ENCODE measurements around the gene RAP1GAP. TPM values are rescaled to one million over a fixed set of nuclear protein-coding genes. Genes with fewer than 3 reads are reported as not detected.
A peak's percentile ranks its signal among the peaks of the same experiment; 100 is the strongest.

Gene RAP1GAP
- total and polyA plus RNA-seq, 9 of the 15 experiments (the other 6 are each of a cell fraction or from before 2014, with no cell fraction given): 0.29 to 30.2 (median 19.2) TPM

DNA sequence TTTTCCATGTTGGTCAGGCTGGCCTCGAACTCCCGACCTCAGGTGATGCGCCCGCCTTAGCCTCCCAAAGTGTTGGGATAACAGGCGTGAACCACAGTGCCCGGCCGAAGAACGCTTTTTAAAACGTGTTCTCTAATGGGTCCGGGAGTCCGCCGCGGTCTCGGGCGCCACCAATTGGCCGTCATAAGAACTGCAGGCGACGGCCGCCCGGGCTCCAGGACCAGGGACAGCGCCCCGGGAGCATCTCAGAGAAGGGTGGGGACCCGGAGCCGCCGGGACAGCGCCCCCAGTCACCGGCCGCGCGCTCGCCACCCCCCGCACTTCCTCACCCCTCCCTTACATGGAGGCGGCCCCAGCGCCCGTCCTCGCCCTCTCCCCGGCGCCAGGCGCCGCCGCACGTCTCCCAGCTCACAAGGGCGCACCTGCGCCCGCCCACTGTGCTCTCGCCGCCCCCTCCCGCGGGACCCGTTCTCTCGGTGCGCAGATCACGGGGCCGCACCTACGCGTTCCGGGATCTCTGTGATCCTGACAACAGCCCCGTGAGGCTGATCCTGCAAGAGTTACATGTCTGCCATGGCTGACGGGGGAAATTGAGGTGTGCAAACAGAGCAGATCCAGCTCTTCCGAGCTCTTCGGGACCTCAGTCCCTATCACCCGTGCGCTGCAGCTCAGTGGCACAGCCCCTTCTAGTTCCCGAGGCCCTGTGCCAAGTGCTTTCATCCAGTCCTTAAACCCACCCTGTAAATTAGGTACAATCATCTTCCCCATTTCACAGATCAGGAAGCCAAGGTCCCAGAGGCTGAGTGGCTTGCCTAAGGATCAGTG, 9.8 kb downstream of the RAP1GAP start (continued):
- TF ChIP-seq ZNF518B (CRISPR knock-in tag; IDR thresholded peaks at IDR 0.05) (no peak), SREBF2 (CRISPR knock-in tag; IDR thresholded peaks at IDR 0.05) (peak; percentile 48; the same call in 1 of the 2 replicates), HMBOX1 (IDR thresholded peaks at IDR 0.05) (no peak), ATF6 (CRISPR knock-in tag; IDR thresholded peaks at IDR 0.05) (peak; percentile 99), MEIS2 (IDR thresholded peaks at IDR 0.05; ENCODE audit: partially characterized antibody) (no peak), XRCC4 (IDR thresholded peaks at IDR 0.05; ENCODE audit: extremely low read depth, insufficient read depth, insufficient read length) (no peak), ZBTB1 (CRISPR knock-in tag; IDR thresholded peaks at IDR 0.05; ENCODE audit: borderline replicate concordance, low read depth) (peak; percentile 91), ETS1 (conservative IDR thresholded peaks at IDR 0.05; ENCODE audit: control insufficient read depth, low read depth, low read length) (peak; percentile 91), DEAF1 (CRISPR knock-in tag; IDR thresholded peaks at IDR 0.05) (peak; percentile 96), CTBP1 (IDR thresholded peaks at IDR 0.05; ENCODE audit: borderline replicate concordance) (peak; percentile 98)
- TF ChIP-seq, protein P1, sequence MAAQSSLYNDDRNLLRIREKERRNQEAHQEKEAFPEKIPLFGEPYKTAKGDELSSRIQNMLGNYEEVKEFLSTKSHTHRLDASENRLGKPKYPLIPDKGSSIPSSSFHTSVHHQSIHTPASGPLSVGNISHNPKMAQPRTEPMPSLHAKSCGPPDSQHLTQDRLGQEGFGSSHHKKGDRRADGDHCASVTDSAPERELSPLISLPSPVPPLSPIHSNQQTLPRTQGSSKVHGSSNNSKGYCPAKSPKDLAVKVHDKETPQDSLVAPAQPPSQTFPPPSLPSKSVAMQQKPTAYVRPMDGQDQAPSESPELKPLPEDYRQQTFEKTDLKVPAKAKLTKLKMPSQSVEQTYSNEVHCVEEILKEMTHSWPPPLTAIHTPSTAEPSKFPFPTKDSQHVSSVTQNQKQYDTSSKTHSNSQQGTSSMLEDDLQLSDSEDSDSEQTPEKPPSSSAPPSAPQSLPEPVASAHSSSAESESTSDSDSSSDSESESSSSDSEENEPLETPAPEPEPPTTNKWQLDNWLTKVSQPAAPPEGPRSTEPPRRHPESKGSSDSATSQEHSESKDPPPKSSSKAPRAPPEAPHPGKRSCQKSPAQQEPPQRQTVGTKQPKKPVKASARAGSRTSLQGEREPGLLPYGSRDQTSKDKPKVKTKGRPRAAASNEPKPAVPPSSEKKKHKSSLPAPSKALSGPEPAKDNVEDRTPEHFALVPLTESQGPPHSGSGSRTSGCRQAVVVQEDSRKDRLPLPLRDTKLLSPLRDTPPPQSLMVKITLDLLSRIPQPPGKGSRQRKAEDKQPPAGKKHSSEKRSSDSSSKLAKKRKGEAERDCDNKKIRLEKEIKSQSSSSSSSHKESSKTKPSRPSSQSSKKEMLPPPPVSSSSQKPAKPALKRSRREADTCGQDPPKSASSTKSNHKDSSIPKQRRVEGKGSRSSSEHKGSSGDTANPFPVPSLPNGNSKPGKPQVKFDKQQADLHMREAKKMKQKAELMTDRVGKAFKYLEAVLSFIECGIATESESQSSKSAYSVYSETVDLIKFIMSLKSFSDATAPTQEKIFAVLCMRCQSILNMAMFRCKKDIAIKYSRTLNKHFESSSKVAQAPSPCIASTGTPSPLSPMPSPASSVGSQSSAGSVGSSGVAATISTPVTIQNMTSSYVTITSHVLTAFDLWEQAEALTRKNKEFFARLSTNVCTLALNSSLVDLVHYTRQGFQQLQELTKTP (IDR thresholded peaks at IDR 0.05; ENCODE audit: low read depth in 1 of 2, partially characterized antibody in 2 of 2): peak in 1 of 2 experiments; percentile 98

Data from K562 (cell line).